Vagina (tissue), 2 donors: ENCODE results near the gene TCHH. TPM values are rescaled to one million over a fixed set of nuclear protein-coding genes. Genes with fewer than 3 reads are reported as not detected.
"Not testable (repeated sequence)": the region's sequence is repeated elsewhere in the genome, so short reads cannot be mapped to it uniquely, and the experiment has no call there.

Experiments
- DNase-seq, 2 donors: peaks; one replicate each; pipeline ENCODE4 v3.0.0-alpha.2; 2017; ENCODE audit errors: extremely low spot score in 2 of 2
- H3K27ac ChIP-seq: fragments of 200-600 bp; sonication (generic); one replicate; pipeline ENCODE4 v1.5.1; 2019
- H3K27me3 ChIP-seq: fragments of 200-600 bp; sonication (generic); one replicate; pipeline ENCODE4 v1.5.1; 2019
- H3K36me3 ChIP-seq, 2 donors: fragments of 200-600 bp; sonication (generic); one replicate each; pipeline ENCODE4 v1.5.1; 2017 to 2019
- H3K4me1 ChIP-seq: fragments of 200-600 bp; sonication (generic); one replicate; pipeline ENCODE4 v1.5.1; 2019
- H3K4me3 ChIP-seq, 2 donors: fragments of 200-600 bp; sonication (generic); 1 replicate in 1 of 2; 2 replicates in 1 of 2; pipeline ENCODE4 v1.5.1; 2016 to 2019
- H3K9me3 ChIP-seq: fragments of 200-600 bp; sonication (generic); one replicate; pipeline ENCODE4 v1.5.1; 2019
- CTCF ChIP-seq, 3 experiments: fragments of 450-650 bp in 2 of 3; fragments of 200-600 bp in 1 of 3; sonication (generic) in 1 of 3; IDR thresholded peaks; one replicate each; pipeline ENCODE4 v1.5.1; 2017 to 2019; ENCODE audit warnings: antibody characterized with exemption in 3 of 3, mild to moderate bottlenecking in 2 of 3, moderate library complexity in 2 of 3
- POLR2A ChIP-seq, 2 donors: fragments of 450-650 bp; IDR thresholded peaks; one replicate each; pipeline ENCODE4 v1.6.1; 2017; ENCODE audit warnings: antibody characterized with exemption in 2 of 2, mild to moderate bottlenecking in 2 of 2, moderate library complexity in 2 of 2
- POLR2AphosphoS5 ChIP-seq, 2 donors: sonication (generic); formaldehyde crosslinking; IDR thresholded peaks; one replicate each; pipeline ENCODE4 v1.9.0; 2017; ENCODE audit warnings: antibody characterized with exemption in 2 of 2, mild to moderate bottlenecking in 2 of 2, low read depth in 1 of 2; ENCODE audit not compliant: insufficient read depth in 1 of 2
- intact Hi-C: fragments of 100-400 bp; cut with DNase I; formaldehyde crosslinking; loops from one replicate; pipeline ENCODE4 v1.15.1; 2023
- total RNA-seq: library from RNA; depleted of rRNA; stranded (reverse); fragments of >200 nt; gene quantifications from one replicate; pipeline ENCODE4 v1.2.3, GENCODE V29; 2016

Gene TCHH
- total RNA-seq, 1 donor from 2014 or later: 0.25 TPM

- Histone ChIP-seq H3K4me1 (no peaks in the 10 kb centered on the region), H3K27me3 (no peaks in the 10 kb centered on the region), H3K36me3 (no peaks in the 10 kb centered on the region), H3K4me3 (no peak overlapping the region), H3K9me3 (peaks cover 4% of the 10 kb centered on the region), H3K27ac (no peak overlapping the region)
- DNase-seq: no peak
- intact Hi-C loops: no loop called here
- no peak for TF ChIP-seq CTCF (IDR thresholded peaks at IDR 0.05)
- TF ChIP-seq POLR2AphosphoS5 (IDR thresholded peaks at IDR 0.05; ENCODE audit: insufficient read depth in 1 of 2, low read depth in 1 of 2): no peak
- TF ChIP-seq POLR2A (IDR thresholded peaks at IDR 0.05): no peak
Measured at GRCh38 chr1:152145769-152146168, 30.5 kb upstream of the TCHH start.

- DNase-seq, H3K36me3 ChIP-seq, H3K27ac ChIP-seq, H3K27me3 ChIP-seq, H3K4me1 ChIP-seq, H3K9me3 ChIP-seq, H3K4me3 ChIP-seq, intact Hi-C loops: not testable (repeated sequence)
Measured at GRCh38 chr1:152144674-152145183, 29.5 kb upstream of the TCHH start.

GRCh38 chr1:152143150-152143887 lies 28.1 kb upstream of the TCHH start:
- Histone ChIP-seq H3K4me1 (no peaks in the 10 kb centered on the region), H3K27ac (no peak overlapping the region), H3K9me3 (peaks cover 4% of the 10 kb centered on the region), H3K36me3 (no peaks in the 10 kb centered on the region), H3K27me3 (no peaks in the 10 kb centered on the region), H3K4me3 (no peak overlapping the region)
- DNase-seq: no peak
- intact Hi-C loops: no loop called here
- no peak for TF ChIP-seq POLR2AphosphoS5 (IDR thresholded peaks at IDR 0.05; ENCODE audit: insufficient read depth in 1 of 2, low read depth in 1 of 2)
- TF ChIP-seq CTCF (IDR thresholded peaks at IDR 0.05): no peak
- no peak for TF ChIP-seq POLR2A (IDR thresholded peaks at IDR 0.05)

- Histone ChIP-seq H3K4me3 (no peak overlapping the region), H3K9me3 (no peaks in the 10 kb centered on the region), H3K4me1 (no peaks in the 10 kb centered on the region), H3K27me3 (no peaks in the 10 kb centered on the region), H3K36me3 (no peaks in the 10 kb centered on the region), H3K27ac (no peak overlapping the region)
- TF ChIP-seq POLR2AphosphoS5 (IDR thresholded peaks at IDR 0.05; ENCODE audit: insufficient read depth in 1 of 2, low read depth in 1 of 2): no peak
- TF ChIP-seq CTCF (IDR thresholded peaks at IDR 0.05): peak; percentile 43 to 60 (median 47)
- no peak for TF ChIP-seq POLR2A (IDR thresholded peaks at IDR 0.05)
- intact Hi-C loops: no loop called here
- no peak for DNase-seq
Measured at GRCh38 chr1:152141971-152142584, 26.8 kb upstream of the TCHH start.

- no peak for DNase-seq
- Histone ChIP-seq H3K27me3 (no peaks in the 10 kb centered on the region), H3K9me3 (no peaks in the 10 kb centered on the region), H3K4me1 (no peaks in the 10 kb centered on the region), H3K36me3 (no peaks in the 10 kb centered on the region), H3K27ac (no peak overlapping the region), H3K4me3 (no peak overlapping the region)
- TF ChIP-seq POLR2AphosphoS5 (IDR thresholded peaks at IDR 0.05; ENCODE audit: insufficient read depth in 1 of 2, low read depth in 1 of 2) (no peak), POLR2A (IDR thresholded peaks at IDR 0.05) (no peak), CTCF (IDR thresholded peaks at IDR 0.05) (no peak)
- intact Hi-C loops: no loop called here
Measured at GRCh38 chr1:152137215-152137614, 22.0 kb upstream of the TCHH start.
